Naive thymus-derived CD4-positive, alpha-beta T cell (primary cell): ENCODE results near the gene ALG11. TPM values are rescaled to one million over a fixed set of nuclear protein-coding genes. Genes with fewer than 3 reads are reported as not detected.

Experiments
- ATAC-seq: fragments of 150-1000 bp; cut with Tn5 transposase; 2 replicates; pipeline ENCODE4 v1.10.0; 2021; ENCODE audit warnings: mild to moderate bottlenecking, moderate library complexity
- CTCF ChIA-PET: fragments of 350-600 bp; sonication (Branson Sonifier 250); formaldehyde crosslinking; loops from one replicate; lab custom pipeline; 2021; ENCODE audit warnings: antibody characterized with exemption; lab: Charles Lee
- POLR2A ChIA-PET: fragments of 350-600 bp; sonication (Branson Sonifier 250); formaldehyde crosslinking; loops from one replicate; lab custom pipeline; 2021; ENCODE audit warnings: antibody characterized with exemption, inconsistent platforms; lab: Charles Lee
- DNase-seq, 9 donors: peaks; one replicate each; pipeline versions ENCODE4 v3.0.0 to v3.0.0-alpha.2; 2020 to 2022; ENCODE audit warnings: mixed read lengths in 1 of 9
- H3K27ac ChIP-seq: one replicate; pipeline ENCODE4 v1.7.0; 2013; ENCODE audit warnings: mild to moderate bottlenecking, low read depth, low read length, moderate library complexity
- H3K27me3 ChIP-seq, 2 donors: one replicate each; pipeline ENCODE4 v1.7.0; 2013; ENCODE audit warnings: low read length in 2 of 2, mild to moderate bottlenecking in 2 of 2, moderate library complexity in 2 of 2; ENCODE audit not compliant: control insufficient read depth in 2 of 2, insufficient read depth in 2 of 2
- H3K36me3 ChIP-seq, 3 experiments: 1 replicate in 2 of 3; 2 replicates in 1 of 3; pipeline ENCODE4 v1.7.0; 2013; ENCODE audit warnings: low read length in 3 of 3, mild to moderate bottlenecking in 3 of 3, moderate library complexity in 1 of 3; ENCODE audit not compliant: insufficient read depth in 3 of 3, control insufficient read depth in 2 of 3
- H3K4me1 ChIP-seq, 2 donors: one replicate each; pipeline ENCODE4 v1.7.0; 2013; ENCODE audit warnings: low read length in 2 of 2, mild to moderate bottlenecking in 2 of 2, moderate library complexity in 1 of 2; ENCODE audit not compliant: control insufficient read depth in 2 of 2, insufficient read depth in 2 of 2
- H3K4me3 ChIP-seq: 2 replicates; pipeline ENCODE4 v1.7.0; 2013; ENCODE audit warnings: mild to moderate bottlenecking, low read length
- H3K9me3 ChIP-seq, 3 experiments: 1 replicate in 2 of 3; 2 replicates in 1 of 3; pipeline ENCODE4 v1.7.0; 2013; ENCODE audit warnings: low read length in 3 of 3; ENCODE audit not compliant: control insufficient read depth in 2 of 3
- H3K27ac Mint-ChIP-seq, 9 donors: one replicate each; pipeline ENCODE4 v1.8.0; 2020 to 2022; ENCODE audit warnings: mixed read lengths in 9 of 9, mild to moderate bottlenecking in 8 of 9, moderate library complexity in 5 of 9, inconsistent platforms in 2 of 9
- H3K27me3 Mint-ChIP-seq, 5 donors: one replicate each; pipeline ENCODE4 v1.8.0; 2021 to 2022; ENCODE audit warnings: mixed read lengths in 5 of 5, mild to moderate bottlenecking in 1 of 5
- H3K36me3 Mint-ChIP-seq, 5 donors: one replicate each; pipeline ENCODE4 v1.8.0; 2020 to 2022; ENCODE audit warnings: mixed read lengths in 5 of 5, mild to moderate bottlenecking in 3 of 5, inconsistent platforms in 1 of 5
- H3K4me1 Mint-ChIP-seq, 7 donors: one replicate each; pipeline ENCODE4 v1.8.0; 2020 to 2022; ENCODE audit warnings: mixed read lengths in 7 of 7, mild to moderate bottlenecking in 3 of 7, inconsistent platforms in 1 of 7
- H3K4me3 Mint-ChIP-seq, 10 donors: one replicate each; pipeline ENCODE4 v1.8.0; 2020 to 2022; ENCODE audit warnings: mild to moderate bottlenecking in 10 of 10, mixed read lengths in 10 of 10, moderate library complexity in 6 of 10, inconsistent platforms in 2 of 10
- H3K9me3 Mint-ChIP-seq, 11 donors: one replicate each; pipeline ENCODE4 v1.8.0; 2020 to 2022; ENCODE audit warnings: mixed read lengths in 11 of 11, mild to moderate bottlenecking in 4 of 11, inconsistent platforms in 1 of 11, moderate library complexity in 1 of 11
- intact Hi-C, 2 donors: fragments of 100-400 bp; cut with micrococcal nuclease; formaldehyde crosslinking; loops; one replicate each; pipeline ENCODE4 v1.15.1; 2023
- polyA plus RNA-seq, 2 donors: library from polyadenylated mRNA; unstranded; fragments of 300-500 nt; fragmentation: Illumina TruSeq; gene quantifications; one replicate each; pipeline ENCODE4 v1.2.3, GENCODE V29; 2021
- total RNA-seq, 6 experiments: library from RNA in 5 of 6; stranded (reverse) in 5 of 6; gene quantifications; 1 replicate in 5 of 6; 2 replicates in 1 of 6; pipeline ENCODE4 v1.2.3 and lab custom pipeline; 2021 to 2026

Gene ALG11
- total and polyA plus RNA-seq, 7 experiments from 2014 or later, result 22.6 to 45.6 (median 31.7) TPM

GRCh38 chr13:51974482-51974881 lies 37.7 kb upstream of the ALG11 start:
- Histone ChIP-seq H3K4me3 (no peak overlapping the region), H3K27me3 (no peaks in the 10 kb centered on the region), H3K36me3 (no peaks in the 10 kb centered on the region), H3K4me1 (peaks cover 8 to 14% of the 10 kb centered on the region in 2 donors), H3K9me3 (no peaks in the 10 kb centered on the region), H3K27ac (no peak overlapping the region)
- DNase-seq (no peak), ATAC-seq (no peak)
- Mint-ChIP-seq H3K4me3 (no peak overlapping the region), H3K27ac (no peak overlapping the region), H3K36me3 (no peaks in the 10 kb centered on the region), H3K27me3 (peaks cover 0 to 4% (median 0%) of the 10 kb centered on the region in 5 donors), H3K9me3 (peaks cover 0 to 4% (median 0%) of the 10 kb centered on the region in 11 donors), H3K4me1 (peaks cover 5 to 17% (median 16%) of the 10 kb centered on the region in 7 donors)
- POLR2A ChIA-PET, result interaction anchor here (1.4 kb wide), 1 partner anchor 24 kb away, joined by 3 read pairs; no protein-coding TSS in a partner anchor
- intact Hi-C loops, result no loop called here
- CTCF ChIA-PET, result interaction anchor here (0.9 to 1.7 kb wide), 2 partner anchors 26 to 30 kb away, joined by 3 to 6 read pairs; no protein-coding TSS in a partner anchor

GRCh38 chr13:51976423-51976822 lies 35.8 kb upstream of the ALG11 start:
- ATAC-seq, result no peak
- intact Hi-C loops, result no loop called here
- H3K27ac ChIP-seq, result no peak overlapping the region

DNA sequence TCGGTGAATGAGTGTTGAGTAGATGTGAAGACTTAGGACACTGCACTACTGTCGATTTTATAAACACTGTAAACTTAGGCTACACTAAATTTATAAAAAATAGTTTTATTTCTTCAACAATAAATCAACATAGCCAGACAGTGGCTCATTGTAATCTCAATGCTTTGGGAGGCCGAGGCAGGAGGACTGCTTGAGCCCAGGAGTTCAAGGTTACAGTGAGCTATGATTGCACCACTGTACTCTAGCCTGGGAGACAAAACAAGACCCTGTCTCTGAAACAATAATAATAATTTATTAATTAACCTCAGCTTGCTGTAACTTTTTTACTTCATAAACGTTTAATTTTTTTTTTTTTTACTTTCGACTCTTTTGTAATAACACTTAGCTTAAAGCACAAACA lies 35.3 kb upstream of the ALG11 start:
- intact Hi-C loops, result no loop called here
- Mint-ChIP-seq H3K27me3 (peaks cover 0 to 4% (median 0%) of the 10 kb centered on the region in 5 donors), H3K36me3 (no peaks in the 10 kb centered on the region), H3K27ac (no peak overlapping the region), H3K9me3 (peaks cover 0 to 4% (median 0%) of the 10 kb centered on the region in 11 donors), H3K4me1 (peaks cover 0 to 4% (median 0%) of the 10 kb centered on the region in 7 donors), H3K4me3 (no peak overlapping the region)
- no peak for ATAC-seq
- no peaks in the 10 kb centered on the region for H3K36me3 ChIP-seq
- H3K9me3 ChIP-seq, result no peaks in the 10 kb centered on the region
- no peaks in the 10 kb centered on the region for H3K4me1 ChIP-seq
- no peaks in the 10 kb centered on the region for H3K27me3 ChIP-seq
- H3K4me3 ChIP-seq, result no peak overlapping the region
- ChIA-PET POLR2A (no interaction called here), CTCF (no interaction called here)
- no peak for DNase-seq
- H3K27ac ChIP-seq, result no peak overlapping the region

More at GRCh38 chr13:51976423-51976822, 35.8 kb upstream of the ALG11 start:
- Mint-ChIP-seq H3K27ac (no peak overlapping the region), H3K4me3 (no peak overlapping the region), H3K9me3 (peaks cover 0 to 4% (median 0%) of the 10 kb centered on the region in 11 donors), H3K4me1 (peaks cover 0 to 4% (median 0%) of the 10 kb centered on the region in 7 donors), H3K36me3 (no peaks in the 10 kb centered on the region), H3K27me3 (peaks cover 0 to 4% (median 0%) of the 10 kb centered on the region in 5 donors)
- no peak for DNase-seq
- Histone ChIP-seq H3K4me3 (no peak overlapping the region), H3K4me1 (no peaks in the 10 kb centered on the region), H3K36me3 (no peaks in the 10 kb centered on the region), H3K9me3 (no peaks in the 10 kb centered on the region), H3K27me3 (no peaks in the 10 kb centered on the region)
- ChIA-PET CTCF (interaction anchor here (1.7 kb wide), 1 partner anchor 24 kb away, joined by 6 read pairs; no protein-coding TSS in a partner anchor), POLR2A (no interaction called here)

- no peaks in the 10 kb centered on the region for H3K36me3 Mint-ChIP-seq
- DNase-seq (no peak), ATAC-seq (no peak)
- H3K4me3 Mint-ChIP-seq, result no peak overlapping the region
- H3K27ac Mint-ChIP-seq, result no peak overlapping the region
- H3K27me3 Mint-ChIP-seq, result peaks cover 0 to 4% (median 0%) of the 10 kb centered on the region in 5 donors
- Histone ChIP-seq H3K36me3 (no peaks in the 10 kb centered on the region), H3K4me3 (no peak overlapping the region), H3K27me3 (no peaks in the 10 kb centered on the region), H3K4me1 (no peaks in the 10 kb centered on the region), H3K27ac (no peak overlapping the region), H3K9me3 (no peaks in the 10 kb centered on the region)
- intact Hi-C loops, result no loop called here
- peaks cover 0 to 4% (median 0%) of the 10 kb centered on the region in 7 donors for H3K4me1 Mint-ChIP-seq
- ChIA-PET POLR2A (no interaction called here), CTCF (no interaction called here)
- peaks cover 0 to 4% (median 0%) of the 10 kb centered on the region in 11 donors for H3K9me3 Mint-ChIP-seq
Observed at GRCh38 chr13:51977625-51978024, 34.6 kb upstream of the ALG11 start.

DNA sequence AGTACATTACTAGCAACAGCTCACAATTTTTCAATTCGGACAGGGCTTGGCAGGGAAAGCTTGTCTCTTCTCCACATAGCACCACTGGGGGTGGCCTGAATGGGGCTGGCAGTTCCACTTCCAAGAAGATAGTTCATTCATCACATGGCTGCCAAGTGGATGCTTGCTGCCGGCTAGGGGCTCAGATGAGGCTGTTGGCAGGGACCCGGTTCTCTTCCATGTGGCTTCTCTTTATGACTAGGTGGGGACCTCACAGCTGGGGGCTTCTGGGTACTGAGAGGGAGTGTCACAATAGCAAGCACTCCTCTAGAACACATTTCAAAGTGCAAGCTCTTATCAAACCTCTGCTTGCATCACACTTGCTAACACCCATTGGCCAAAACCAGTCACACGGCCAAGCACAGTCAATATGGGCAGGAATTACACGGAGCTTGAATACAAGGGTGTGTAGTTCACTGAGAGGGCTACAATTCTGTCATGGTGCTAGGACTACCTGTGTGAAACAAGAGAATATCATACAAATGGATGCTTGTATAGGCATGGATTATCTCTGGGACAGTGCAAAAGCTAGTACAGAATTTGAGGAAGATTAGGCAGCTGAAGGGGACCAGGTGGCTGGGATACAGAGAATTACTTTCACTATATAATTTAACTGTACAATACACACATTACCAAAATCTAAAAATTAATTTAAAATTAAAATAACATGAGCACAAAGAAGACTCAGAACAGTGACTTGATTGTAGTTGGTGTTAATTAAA lies 33.2 kb upstream of the ALG11 start:
- peaks cover 0 to 6% (median 3%) of the 10 kb centered on the region in 11 donors for H3K9me3 Mint-ChIP-seq
- POLR2A ChIA-PET, result interaction anchor here (0.6 kb wide), 1 partner anchor 86 kb away, joined by 3 read pairs; no protein-coding TSS in a partner anchor
- Histone ChIP-seq H3K27me3 (no peaks in the 10 kb centered on the region), H3K9me3 (no peaks in the 10 kb centered on the region), H3K4me1 (no peaks in the 10 kb centered on the region), H3K27ac (no peak overlapping the region), H3K36me3 (no peaks in the 10 kb centered on the region), H3K4me3 (no peak overlapping the region)
- peaks cover 0 to 4% (median 0%) of the 10 kb centered on the region in 7 donors for H3K4me1 Mint-ChIP-seq
- no peak overlapping the region for H3K4me3 Mint-ChIP-seq
- H3K27ac Mint-ChIP-seq, result no peak overlapping the region
- peaks cover 0 to 1% (median under 1%) of the 10 kb centered on the region in 5 donors for H3K36me3 Mint-ChIP-seq
- DNase-seq, result no peak
- CTCF ChIA-PET, result no interaction called here
- peaks cover 0 to 4% (median 0%) of the 10 kb centered on the region in 5 donors for H3K27me3 Mint-ChIP-seq
- intact Hi-C loops, result no loop called here
- no peak for ATAC-seq

DNA sequence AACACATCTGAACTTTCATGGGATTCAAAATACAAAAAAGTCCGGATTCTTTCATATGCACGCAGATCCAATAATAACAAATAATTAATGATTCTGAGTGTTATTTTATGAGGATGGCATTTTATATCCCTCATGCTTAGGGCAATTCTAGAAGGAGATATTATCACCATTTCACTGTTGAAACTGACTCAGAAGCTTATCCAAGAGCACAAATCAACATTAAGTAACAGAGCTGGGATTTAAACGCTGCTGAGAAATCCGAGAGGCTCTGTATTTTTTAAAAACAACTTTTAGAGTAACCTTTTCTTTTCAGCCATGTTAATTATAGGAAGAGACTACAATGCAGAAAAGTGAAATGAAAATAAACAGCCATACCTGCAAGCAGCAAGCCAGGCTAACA lies 31.3 kb upstream of the ALG11 start:
- Histone ChIP-seq H3K36me3 (no peaks in the 10 kb centered on the region), H3K4me1 (no peaks in the 10 kb centered on the region), H3K9me3 (no peaks in the 10 kb centered on the region), H3K27ac (no peak overlapping the region), H3K27me3 (no peaks in the 10 kb centered on the region), H3K4me3 (no peak overlapping the region)
- Mint-ChIP-seq H3K9me3 (peaks cover 0 to 18% (median 7%) of the 10 kb centered on the region in 11 donors), H3K4me1 (peaks cover 0 to 4% (median 0%) of the 10 kb centered on the region in 7 donors), H3K27me3 (peaks cover 0 to 20% (median 0%) of the 10 kb centered on the region in 5 donors), H3K27ac (no peak overlapping the region), H3K4me3 (no peak overlapping the region), H3K36me3 (peaks cover 0 to 9% (median 4%) of the 10 kb centered on the region in 5 donors)
- DNase-seq (no peak), ATAC-seq (no peak)
- intact Hi-C loops, result no loop called here
- POLR2A ChIA-PET, result no interaction called here
- CTCF ChIA-PET, result no interaction called here
